Liver (tissue), 9 donors: ENCODE measurements around the gene HGD. TPM values are rescaled to one million over a fixed set of nuclear protein-coding genes. Genes with fewer than 3 reads are reported as not detected.

ENCODE experiments used
- DNase-seq: peaks from one replicate; pipeline ENCODE4 v3.0.0-alpha.2; 2017; ENCODE audit warnings: low spot score
- H3K27ac ChIP-seq, 2 donors: one replicate each; pipeline ENCODE4 v1.7.0; 2013; ENCODE audit warnings: inconsistent platforms in 2 of 2, low read length in 2 of 2, control low read depth in 1 of 2, low read depth in 1 of 2, mild to moderate bottlenecking in 1 of 2
- H3K27me3 ChIP-seq, 4 donors: one replicate each; pipeline versions ENCODE4 v1.6.1 to v1.7.0; 2013; ENCODE audit warnings: low read length in 3 of 4, inconsistent platforms in 1 of 4, mild to moderate bottlenecking in 1 of 4, moderate library complexity in 1 of 4; ENCODE audit not compliant: control insufficient read depth in 4 of 4, insufficient read depth in 4 of 4
- H3K36me3 ChIP-seq, 4 donors: one replicate each; pipeline versions ENCODE4 v1.6.1 to v1.7.0; 2013; ENCODE audit warnings: low read length in 3 of 4, mild to moderate bottlenecking in 3 of 4, low read depth in 1 of 4, moderate library complexity in 1 of 4; ENCODE audit not compliant: control insufficient read depth in 4 of 4, insufficient read depth in 3 of 4
- H3K4me1 ChIP-seq, 4 donors: one replicate each; pipeline versions ENCODE4 v1.6.1 to v1.7.0; 2013; ENCODE audit warnings: low read length in 3 of 4, mild to moderate bottlenecking in 3 of 4, moderate library complexity in 1 of 4; ENCODE audit not compliant: control insufficient read depth in 4 of 4, insufficient read depth in 4 of 4
- H3K4me3 ChIP-seq, 3 donors: one replicate each; pipeline versions ENCODE4 v1.6.1 to v1.7.0; 2013; ENCODE audit warnings: low read length in 3 of 3, control low read depth in 1 of 3, low read depth in 1 of 3, mild to moderate bottlenecking in 1 of 3
- H3K9ac ChIP-seq, 2 donors: one replicate each; pipeline ENCODE4 v1.7.0; 2013; ENCODE audit warnings: low read length in 2 of 2, mild to moderate bottlenecking in 2 of 2, moderate library complexity in 2 of 2, control low read depth in 1 of 2, low read depth in 1 of 2
- H3K9me3 ChIP-seq, 4 donors: one replicate each; pipeline versions ENCODE4 v1.6.1 to v1.7.0; 2013; ENCODE audit warnings: low read length in 3 of 4; ENCODE audit not compliant: control insufficient read depth in 4 of 4
- ATF3 ChIP-seq: IDR thresholded peaks from 2 replicates; pipeline ENCODE4 v1.6.1; 2016; ENCODE audit warnings: antibody characterized with exemption
- CTCF ChIP-seq: fragments of 150-350 bp; IDR thresholded peaks from 2 replicates; pipeline ENCODE4 v1.5.1; 2017; ENCODE audit warnings: improper control_type of control experiment, low read depth, low read length; ENCODE audit not compliant: missing input control
- FOXA1 ChIP-seq: IDR thresholded peaks from 2 replicates; pipeline ENCODE4 v1.6.1; 2016; ENCODE audit warnings: antibody characterized with exemption
- FOXA2 ChIP-seq: IDR thresholded peaks from 2 replicates; pipeline ENCODE4 v1.6.1; 2016; ENCODE audit warnings: antibody characterized with exemption
- HNF4G ChIP-seq: IDR thresholded peaks from 2 replicates; pipeline ENCODE4 v1.6.1; 2016; ENCODE audit warnings: antibody characterized with exemption
- JUND ChIP-seq, 2 donors: IDR thresholded peaks; 2 replicates each; pipeline ENCODE4 v1.6.1; 2016; ENCODE audit warnings: antibody characterized with exemption in 2 of 2
- RAD21 ChIP-seq, 2 donors: IDR thresholded peaks; 2 replicates each; pipeline ENCODE4 v1.6.1; 2016; ENCODE audit warnings: antibody characterized with exemption in 2 of 2, mild to moderate bottlenecking in 2 of 2
- RXRA ChIP-seq, 2 donors: IDR thresholded peaks; 2 replicates each; pipeline ENCODE4 v1.6.1; 2017 to 2018; ENCODE audit warnings: antibody characterized with exemption in 2 of 2, mild to moderate bottlenecking in 1 of 2
- ZBTB33 ChIP-seq: IDR thresholded peaks from 2 replicates; pipeline ENCODE4 v1.6.1; 2016; ENCODE audit warnings: antibody characterized with exemption
- WGBS: extraction: QIAGEN DNeasy Blood & Tissue Kit; methylation state at CpG from one replicate; pipeline ENCODE4 v1.1.7; 2013; 5-methylcytosine and 5-hydroxymethylcytosine counted together
- polyA plus RNA-seq, 2 donors: library from polyadenylated mRNA; stranded (reverse) in 1 of 2; unstranded in 1 of 2; fragments of 200-250 nt in 1 of 2; fragments of >200 nt in 1 of 2; fragmentation: Nextera tagmentation in 1 of 2; extraction: Ambion mirVana in 1 of 2; gene quantifications; one replicate each; pipeline versions ENCODE4 v1.2.1 to v1.2.3, GENCODE V29; 2013 to 2015
- total RNA-seq, 2 donors: library from RNA; depleted of rRNA; stranded (reverse); fragments of >200 nt; gene quantifications; one replicate each; pipeline ENCODE4 v1.2.3, GENCODE V29; 2014
- donor health status: healthy.
- donor health status: healthy.
- donor health status: healthy.
- donor health status: healthy.
- donor health status: healthy.

The HGD gene
- total and polyA plus RNA-seq, 4 donors, result 83.5 to 326 (median 246) TPM

- TF ChIP-seq ATF3 (no peak), FOXA2 (no peak), HNF4G (no peak)
Observed at GRCh38 chr3:120661945-120662344, 20.1 kb downstream of the HGD start (continued).

- Histone ChIP-seq H3K36me3 (peaks cover 2 to 52% (median 24%) of the 10 kb centered on the region in 4 donors), H3K27me3 (no peaks in the 10 kb centered on the region), H3K4me3 (no peak overlapping the region), H3K9me3 (no peaks in the 10 kb centered on the region), H3K4me1 (no peaks in the 10 kb centered on the region), H3K27ac (no peak overlapping the region), H3K9ac (no peak overlapping the region)
- 35% methylated on average over 2 of the region's 2 CpGs for WGBS
- TF ChIP-seq RAD21 (IDR thresholded peaks at IDR 0.05) (no peak), FOXA1 (no peak), RXRA (IDR thresholded peaks at IDR 0.05) (no peak), CTCF (no peak), ZBTB33 (no peak), JUND (IDR thresholded peaks at IDR 0.05) (peak in 1 of 2 donors; percentile 31)
- DNase-seq, result no peak
Observed at GRCh38 chr3:120661106-120661905, 20.7 kb downstream of the HGD start.

DNA sequence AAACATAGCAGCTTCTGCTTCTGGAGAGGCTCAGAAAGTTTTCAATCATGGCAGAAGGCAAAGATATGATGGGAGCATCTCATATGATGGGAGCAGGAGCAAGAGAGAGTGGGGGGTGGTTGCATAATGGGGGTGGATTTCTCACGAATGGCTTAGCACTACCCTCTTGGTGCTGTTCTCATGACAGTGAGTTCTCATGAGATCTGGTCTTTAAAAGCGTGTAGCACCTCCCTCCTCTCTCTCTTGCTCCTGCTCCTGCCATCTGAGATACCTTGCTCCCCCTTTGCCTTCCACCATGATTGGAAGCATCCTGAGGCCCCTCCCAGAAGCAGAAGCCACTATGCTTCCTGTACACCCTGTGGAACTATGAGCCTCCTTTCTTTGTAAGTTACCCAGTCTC lies 22.2 kb downstream of the HGD start:
- Histone ChIP-seq H3K9me3 (no peaks in the 10 kb centered on the region), H3K27me3 (no peaks in the 10 kb centered on the region), H3K27ac (no peak overlapping the region), H3K9ac (no peak overlapping the region), H3K36me3 (peaks cover 0 to 53% (median 32%) of the 10 kb centered on the region in 4 donors), H3K4me3 (no peak overlapping the region), H3K4me1 (no peaks in the 10 kb centered on the region)
- no peak for TF ChIP-seq ZBTB33
- DNase-seq, result no peak
- WGBS, result 93% methylated on average over 2 of the region's 2 CpGs
